Measurements from ENCODE around the gene TAS2R41.
"Not testable (repeated sequence)": the region's sequence is repeated elsewhere in the genome, so short reads cannot be mapped to it uniquely, and the experiment has no call there.

Gene TAS2R41

DNA sequence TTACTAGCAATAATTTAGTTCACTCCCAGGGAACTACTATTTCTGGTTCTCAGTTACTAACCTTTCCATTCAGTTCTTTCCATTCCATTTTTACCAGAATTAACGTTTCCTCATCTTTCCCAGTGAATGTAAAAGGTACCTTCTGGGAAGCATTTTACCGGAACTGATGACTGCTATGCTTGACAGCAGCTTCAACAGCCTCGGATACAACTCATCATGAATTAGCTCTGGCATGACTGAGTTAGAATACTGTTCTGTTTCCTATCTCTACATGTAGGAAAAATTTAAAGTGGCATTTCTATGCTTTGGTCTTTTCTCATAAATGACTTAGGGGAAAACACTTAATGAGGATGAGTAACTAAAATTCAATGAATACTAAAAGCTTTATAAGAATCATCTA is 18.6 kb downstream of the TAS2R41 start:
- no peak for DNase-seq

DNA sequence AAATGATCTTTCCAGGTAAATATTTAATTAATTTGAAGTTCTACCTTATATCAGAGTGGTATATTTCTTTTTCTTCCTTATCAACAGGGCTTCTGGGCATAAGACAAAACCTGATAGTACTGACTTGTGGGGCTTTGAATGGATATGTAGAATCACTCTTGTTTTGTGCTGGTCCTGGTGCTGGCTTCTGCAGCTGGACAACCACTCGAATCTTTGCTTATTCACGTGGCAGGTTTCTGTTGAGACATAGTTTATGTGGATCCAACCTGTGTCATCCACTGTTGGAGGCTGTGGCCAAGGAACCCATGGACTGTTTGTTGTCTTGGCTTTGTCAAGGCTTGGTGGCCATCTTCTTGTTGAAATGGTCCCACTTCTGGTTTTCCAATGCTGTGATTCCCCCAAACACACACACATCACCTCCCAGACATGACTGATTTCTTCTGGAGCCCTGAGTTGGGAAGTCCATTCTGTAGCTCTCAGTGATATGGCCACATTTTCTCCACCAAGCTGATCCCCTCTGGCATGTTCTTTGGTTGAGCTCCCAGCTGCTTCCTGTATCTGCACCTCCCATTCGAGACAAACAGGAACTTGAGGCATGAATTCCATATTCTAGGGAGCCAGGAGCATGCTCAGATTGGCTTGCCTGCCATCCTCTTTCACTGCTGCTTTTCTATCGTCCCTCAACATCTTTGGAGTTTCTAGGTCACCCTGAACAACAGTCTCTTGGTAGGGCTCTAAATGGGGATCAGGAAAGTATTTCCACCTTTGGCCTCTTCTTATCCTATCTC is 19.5 kb downstream of the TAS2R41 start:
- DNase-seq: no peak

DNA sequence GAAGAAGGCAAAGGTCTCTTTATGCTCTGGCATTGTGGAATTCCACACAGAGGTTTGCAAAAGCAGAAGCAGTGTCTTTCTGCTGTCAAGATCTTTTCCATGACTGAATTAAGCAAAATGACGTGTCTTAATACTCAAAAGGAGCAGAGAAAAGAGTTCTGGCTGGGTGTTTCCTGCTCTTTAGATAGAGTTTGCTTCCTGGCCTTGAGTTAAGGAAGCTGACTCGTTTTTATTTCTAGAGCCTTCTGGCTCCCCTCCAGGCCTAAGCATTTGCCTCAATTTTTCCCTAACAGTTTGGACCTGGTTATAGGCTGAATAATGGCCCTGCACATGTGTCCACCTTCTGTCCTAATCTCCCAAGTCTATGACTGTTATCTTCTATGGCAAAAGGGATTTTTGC is 21.6 kb downstream of the TAS2R41 start:
- DNase-seq: no peak

DNA sequence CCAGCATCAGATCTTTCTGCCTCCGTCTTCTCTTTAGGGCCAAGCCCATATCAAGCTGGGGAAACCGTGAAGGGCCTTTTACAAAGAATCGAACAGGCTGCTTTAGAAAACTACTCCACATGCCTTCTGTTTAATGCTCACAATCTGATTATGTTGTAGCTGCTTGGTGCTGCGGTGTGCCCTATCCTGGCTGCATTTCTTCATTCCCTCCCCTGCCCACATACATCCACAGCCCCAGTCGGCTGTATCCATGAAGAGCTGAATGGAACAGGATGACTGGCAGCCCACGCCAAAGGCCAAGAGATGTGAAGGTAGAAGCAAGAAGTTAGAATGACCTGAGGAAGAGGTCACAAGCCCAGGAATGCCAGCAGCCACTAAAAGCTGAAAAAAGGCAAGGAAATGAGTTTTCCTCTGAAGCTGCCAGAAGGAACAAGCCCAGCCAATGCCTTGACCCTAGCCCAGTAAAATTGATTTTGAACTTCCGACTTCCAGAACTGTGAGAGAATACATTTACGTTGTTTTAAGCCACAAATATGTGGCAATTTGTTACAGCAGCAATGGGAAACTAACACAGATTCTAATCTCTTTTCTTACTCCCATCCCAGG is 22.2 kb downstream of the TAS2R41 start:
- no peak for DNase-seq

DNA sequence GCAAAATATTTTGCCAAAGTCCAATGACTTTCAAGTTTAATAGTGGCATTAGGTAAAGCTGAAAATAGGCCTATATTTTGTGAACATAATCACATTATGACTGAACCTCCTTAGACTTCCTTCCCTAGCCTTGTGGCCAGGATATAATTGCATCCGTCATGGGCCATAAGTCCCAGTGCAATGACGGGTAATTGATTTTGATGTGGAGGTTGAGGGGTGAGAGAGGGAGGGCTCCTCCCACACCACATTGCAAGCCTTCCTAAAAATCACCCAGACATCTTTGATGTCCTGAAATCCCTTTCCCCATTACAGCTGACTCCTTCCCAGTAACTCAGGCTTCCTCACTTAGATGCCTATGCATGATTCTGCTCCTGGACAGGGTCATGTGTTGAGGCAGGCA is 25.6 kb downstream of the TAS2R41 start:
- DNase-seq: no peak

DNA sequence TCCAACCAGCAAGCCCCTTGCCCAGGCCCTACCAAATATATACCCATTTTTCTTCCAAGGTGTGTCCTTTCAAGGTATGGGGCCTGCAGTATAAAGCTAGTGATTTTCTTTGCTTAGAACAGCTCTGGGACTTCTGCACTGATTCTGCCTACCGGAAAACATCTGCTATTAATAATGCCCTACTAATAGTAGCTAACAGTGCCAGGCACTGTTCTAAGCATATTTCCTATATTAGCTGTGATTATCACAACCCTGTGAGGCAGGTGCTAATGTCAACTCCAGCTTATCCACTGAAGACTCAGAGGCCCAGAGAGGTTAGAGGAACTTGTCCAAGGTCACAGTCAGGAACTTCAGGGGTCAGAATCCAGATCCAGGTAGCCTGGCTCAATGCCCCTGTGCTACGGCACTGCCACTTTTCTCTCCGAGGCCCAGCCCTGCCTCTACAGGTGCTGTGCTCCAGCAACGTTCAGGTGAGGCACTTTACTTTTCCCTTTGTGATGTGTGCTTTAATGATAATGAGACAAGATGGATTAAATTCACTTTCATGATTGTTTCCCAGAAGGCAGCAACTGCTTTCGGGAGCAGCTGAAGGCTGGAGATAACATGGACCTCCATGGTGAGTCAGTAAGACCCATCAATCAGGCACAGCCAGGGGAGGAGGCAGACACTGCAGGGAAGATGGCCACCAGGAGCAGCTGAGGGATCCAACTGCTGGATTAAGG is 26.7 kb downstream of the TAS2R41 start:
- no peak for DNase-seq

DNA sequence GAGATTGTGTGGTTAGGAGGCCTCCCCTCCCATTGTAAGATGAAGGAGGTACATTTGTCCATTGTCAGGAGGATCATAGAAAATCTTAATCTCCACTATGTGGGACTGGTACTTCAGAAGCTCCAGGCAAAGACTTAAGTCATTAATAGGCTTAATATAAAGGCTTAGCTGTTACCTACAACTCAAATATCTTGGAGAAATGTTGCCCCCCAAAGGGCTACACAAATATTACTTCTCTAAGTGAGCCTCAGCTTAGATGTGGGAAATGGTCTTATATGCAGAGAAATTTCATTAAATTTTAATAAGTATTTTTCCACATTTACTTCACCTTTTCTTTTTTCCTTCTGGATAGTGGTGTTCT is 27.2 kb downstream of the TAS2R41 start:
- DNase-seq: no peak

DNA sequence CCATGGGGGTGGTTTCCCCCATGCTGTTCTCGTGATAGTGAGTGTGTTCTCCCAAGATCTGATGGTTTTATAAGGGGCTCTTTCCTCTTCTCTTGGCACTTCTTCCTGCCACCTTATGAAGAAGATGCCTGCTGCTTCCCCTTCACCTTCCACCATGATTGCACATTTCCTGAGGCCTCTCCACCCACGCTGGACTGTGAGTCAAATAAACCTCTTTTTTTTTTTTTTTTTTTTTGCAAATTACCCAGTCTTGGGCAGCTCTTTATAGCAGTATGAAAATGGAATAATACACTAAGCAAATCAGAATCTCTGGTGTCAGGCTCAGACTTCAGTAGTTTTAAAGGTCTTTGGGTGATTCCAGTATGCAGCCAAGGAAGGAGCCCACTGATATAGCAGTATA is 28.2 kb downstream of the TAS2R41 start:
- DNase-seq: no peak

DNA sequence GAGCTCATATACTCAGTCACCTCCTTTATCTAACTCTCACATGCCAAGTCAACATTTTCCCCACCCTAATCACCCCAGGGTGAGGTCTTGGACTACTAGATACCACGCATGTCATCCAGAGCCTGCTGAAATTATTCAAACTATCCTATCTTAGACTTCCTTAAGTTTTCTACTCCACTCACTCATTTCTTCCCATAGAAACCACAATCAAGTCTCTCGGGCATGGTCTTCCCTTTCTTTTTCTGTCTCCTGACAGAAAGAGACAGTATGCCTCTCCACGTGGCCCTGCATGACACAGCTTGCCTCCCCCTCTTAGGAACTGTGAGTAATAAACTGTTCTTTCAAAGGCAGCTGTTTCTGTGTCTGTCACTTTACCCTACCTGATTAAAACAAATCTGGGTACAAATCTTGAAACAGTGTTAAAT is 29.4 kb downstream of the TAS2R41 start:
- no peak for DNase-seq

DNA sequence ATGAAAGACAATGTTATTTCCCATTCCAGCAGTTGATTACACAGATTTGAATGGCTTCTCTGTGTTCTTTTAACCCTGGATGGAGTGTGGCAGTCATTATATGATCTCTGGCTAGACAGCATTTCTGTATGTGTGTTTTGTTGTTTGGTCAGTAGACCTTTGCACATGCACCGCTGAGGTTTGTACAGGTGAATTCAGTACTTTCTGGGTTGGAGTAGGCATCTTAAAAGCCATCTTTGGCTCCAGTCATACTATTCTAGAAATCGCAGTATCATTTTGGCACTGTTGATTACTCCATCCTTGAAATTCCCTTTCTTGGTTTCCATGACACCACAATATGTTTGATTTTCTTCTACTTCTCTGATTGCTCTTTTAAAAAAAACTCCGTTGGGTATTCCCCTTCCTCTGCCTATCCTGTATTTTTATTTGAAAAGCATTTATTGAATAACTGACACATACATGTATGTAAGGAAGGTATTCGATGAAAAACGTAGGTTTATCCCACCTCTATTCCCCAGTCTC is 29.9 kb downstream of the TAS2R41 start:
- no peak for DNase-seq

DNA sequence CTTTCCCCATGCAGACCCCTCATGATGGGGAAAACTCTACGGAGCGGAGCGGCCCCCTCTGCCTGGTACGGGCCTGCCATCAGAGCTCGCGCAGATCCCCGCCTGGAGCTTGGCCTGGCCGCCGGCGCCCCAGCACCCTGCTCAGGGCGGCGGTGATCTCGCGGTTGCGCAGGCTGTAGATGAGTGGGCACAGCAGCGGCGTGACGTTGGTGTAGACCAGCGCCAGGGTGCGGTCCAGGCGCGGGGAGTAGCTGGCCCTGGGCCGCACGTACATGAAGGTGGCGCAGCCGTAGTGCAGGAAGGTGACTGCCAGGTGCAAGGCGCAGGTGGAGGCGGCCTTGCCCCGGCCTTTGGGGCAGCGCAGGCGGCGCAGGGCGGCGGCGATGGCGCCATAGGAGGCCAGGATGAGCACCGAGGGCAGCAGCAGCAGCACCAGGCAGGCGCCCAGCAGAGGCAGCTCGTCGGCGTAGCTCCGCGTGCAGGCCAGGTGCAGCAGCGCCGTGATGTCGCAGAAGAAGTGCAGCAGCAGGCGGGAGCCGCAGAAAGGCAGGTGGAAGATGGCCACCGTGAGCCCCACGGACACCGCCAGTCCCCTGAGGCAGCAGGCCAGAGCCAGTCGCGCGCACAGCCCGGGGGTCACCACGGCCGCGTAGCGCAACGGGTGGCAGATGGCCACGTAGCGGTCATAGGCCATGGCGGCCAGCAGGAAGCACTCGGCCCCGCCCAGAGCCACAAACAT is 33.4 kb downstream of the TAS2R41 start:
- no peak for DNase-seq

DNA sequence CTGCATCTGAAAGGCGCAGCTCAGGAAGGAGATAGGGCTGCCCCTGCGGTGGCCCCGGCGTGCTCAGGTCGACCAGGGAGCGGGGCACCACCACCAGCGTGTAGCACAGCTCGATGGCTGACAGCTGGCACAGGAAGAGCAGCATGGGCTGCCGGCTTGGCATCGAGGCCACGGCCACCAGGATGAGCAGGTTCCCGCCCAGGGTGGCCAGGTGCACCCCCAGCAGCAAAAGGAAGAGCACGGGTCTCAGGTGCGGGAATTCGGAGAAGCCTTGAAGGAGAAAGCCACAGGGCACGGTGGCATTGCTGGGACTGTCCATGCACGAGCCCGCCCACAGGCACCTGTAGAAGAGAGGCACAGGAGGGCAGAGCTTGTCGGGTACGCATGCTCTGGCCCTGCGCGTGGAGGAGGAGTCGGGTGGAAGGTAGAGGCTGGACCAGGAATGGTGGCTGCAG is 33.9 kb downstream of the TAS2R41 start:
- DNase-seq: no peak

DNA sequence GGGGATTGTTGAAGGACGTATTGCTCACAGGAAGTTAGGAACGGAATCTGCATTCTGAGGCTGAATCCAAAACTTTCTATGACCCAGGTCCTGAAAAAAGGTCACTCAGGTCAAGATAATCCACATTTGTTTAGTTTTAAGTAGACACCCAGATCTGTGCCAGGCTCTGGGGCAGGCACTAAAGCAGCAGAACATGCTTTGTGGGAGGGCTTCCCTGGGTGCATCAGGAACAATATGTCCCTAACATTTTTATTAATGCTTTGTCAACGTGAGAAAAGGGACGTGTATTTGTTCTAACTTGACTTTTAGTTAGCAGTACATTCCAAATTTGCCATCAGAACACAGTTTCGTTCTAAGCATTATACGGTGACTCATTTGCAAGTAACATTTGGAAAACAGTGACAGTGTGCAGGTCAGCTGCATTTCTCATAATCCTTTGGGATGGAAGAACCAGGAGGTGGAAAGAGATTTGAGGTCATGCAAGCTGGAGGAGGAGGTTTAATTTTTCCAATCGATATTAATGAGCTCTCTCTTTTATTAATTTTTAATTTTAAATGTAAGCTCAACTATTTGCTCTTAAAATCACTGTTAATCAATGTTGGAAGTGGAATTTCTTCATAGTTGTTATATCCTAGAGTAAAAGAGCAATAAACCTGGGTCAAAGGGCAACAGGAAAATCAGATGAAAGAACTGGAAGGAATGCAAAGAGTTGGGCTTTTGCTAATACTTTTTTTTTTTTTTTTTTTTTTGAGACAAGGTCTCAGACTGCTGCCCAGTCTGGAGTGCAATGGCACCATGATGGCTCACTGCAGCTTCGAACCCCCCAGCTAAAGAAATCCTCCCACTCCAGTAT is 35.0 kb downstream of the TAS2R41 start:
- DNase-seq: no peak

DNA sequence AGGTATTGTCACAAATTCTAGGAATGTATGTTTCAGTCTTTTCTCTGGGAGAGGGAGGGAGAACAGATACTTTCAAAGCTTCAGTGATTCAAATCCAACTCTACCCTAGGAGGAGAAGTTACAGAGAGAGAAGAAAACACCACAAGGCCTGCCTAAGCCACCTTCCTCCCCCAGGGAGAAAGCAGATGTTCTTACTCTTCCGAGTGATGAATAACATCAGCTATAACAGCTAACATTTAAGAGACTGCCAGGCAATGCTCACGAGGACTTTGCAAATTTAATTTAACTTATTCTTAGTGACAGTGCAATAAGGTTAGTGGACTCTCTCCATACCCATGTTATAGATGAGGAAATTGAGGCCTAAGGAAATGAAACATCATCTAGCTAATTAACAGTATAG is 36.8 kb downstream of the TAS2R41 start:
- no peak for DNase-seq

DNA sequence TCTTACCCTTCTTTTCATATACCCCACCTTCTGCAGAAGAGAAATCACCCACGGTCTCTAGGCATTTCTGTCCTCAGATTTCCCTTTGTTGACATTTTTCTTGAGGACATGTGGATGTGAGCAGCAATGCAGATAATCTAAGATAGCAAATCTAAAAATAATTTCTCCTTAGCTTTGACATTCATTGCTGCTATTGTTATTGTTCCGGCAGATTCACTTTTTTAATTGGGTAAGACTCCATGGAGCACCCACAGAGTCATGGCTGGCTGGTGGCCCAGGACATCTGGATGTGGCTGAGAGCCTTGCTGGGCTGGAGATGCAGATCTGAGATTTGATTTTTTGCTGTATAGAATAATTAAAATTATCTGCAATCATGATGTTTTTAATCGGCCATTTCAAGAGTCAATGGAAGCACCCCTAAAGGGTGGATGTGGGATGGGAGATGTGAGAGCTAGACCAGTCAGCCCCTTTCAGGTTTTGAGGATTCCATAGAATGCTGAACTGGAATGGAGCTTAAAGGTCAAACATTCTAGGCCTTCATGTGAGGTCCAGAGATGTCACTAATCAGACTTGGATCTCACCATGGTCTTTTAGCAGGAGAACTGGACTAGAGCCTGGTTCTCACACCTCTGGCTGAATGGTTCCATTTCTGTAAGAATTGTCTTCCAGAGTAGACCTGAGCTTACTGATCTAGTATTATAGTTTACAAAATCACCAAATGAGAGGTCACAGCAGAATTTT is 37.5 kb downstream of the TAS2R41 start:
- DNase-seq: no peak

DNA sequence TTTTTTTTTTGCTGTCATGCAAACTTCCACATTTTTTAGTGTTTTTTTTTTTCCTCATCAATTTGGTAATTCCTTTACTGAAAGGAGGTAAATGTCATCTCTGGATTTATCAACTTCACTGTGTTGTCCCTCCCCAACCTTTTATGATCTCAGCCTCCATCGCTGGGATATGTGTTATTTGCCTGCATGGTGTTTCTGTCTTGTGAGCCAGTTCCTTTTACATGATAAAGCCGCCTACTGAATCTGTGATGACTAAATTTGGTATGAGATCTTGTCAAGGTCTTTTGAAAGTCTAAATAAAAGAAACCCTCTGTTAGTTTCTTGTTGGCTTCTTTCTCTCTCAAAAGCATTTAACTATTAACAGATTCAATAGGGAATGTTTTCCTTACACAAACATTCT is 39.3 kb downstream of the TAS2R41 start:
- no peak for DNase-seq

DNA sequence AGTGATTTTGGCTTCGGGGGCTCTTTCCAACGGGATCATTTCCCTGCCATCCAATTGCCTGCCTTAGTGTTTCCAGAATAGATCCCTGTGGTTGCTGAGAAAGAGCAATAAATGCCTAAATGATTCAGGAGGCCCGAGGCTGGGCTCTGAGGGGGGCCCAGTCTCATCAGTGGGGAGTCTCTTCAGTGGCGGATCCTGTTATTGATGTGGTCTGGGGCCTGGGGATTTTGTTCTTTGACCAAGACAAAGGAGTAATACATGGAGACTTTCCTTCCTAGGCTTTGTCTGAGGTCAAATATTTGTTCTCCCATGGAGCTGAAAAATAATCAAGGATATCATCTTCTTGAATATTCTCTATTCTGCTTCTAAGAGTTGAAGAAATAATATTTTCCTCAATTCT is 40.8 kb downstream of the TAS2R41 start:
- DNase-seq: no peak

DNA sequence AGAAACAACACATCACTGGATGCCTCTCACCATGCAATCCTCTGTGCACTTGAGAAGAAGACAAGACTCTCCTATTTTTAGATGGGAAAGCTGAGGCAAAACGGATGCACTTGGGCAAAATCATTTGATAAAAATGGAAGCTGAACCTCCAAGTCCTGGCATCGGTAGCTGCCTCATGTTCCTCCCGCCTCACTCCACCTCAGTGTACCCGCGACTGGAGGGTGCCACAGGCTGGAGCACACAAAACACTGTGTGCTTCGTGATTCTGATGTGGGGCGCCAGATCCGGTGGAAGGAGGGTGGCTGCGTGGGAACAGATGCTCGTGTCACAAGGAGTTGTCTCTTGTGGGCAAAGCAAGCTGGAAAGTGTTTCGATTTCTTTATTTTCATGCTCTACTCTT is 41.3 kb downstream of the TAS2R41 start:
- no peak for DNase-seq

DNA sequence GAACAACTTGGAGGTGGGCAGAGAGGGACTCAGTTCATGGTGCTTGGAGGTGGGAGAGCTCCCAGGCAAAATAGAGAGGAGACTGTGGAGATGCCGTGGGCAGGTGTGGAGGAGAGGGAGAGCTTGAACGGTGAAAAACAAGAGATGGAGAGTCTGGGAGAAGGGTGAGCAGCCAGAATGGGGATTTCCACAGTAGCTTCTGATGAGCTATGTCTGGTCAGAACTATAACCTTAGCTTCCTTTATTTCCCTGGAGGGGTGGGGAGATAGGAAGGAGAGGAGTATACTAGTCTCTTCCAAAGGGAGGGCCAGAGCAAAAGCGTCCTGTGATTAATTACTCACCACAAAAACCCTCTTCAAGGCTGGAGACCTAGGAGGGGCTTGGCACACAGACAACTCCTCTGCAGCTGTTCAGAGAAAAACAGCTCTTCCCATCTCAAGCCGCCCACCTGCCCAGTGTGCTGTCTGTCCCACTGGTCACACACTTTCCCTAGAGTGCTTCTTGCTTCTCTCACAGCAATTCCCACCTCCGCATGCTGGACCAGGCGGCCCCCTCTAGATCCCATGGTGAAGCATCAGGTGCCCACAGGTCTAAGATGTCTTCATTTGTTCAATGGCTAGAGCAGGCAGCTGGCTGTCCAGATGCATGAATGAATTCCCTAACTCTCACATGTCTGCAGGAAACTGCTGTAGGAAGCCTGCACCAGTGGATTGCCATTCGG is 41.9 kb downstream of the TAS2R41 start:
- DNase-seq: no peak

DNA sequence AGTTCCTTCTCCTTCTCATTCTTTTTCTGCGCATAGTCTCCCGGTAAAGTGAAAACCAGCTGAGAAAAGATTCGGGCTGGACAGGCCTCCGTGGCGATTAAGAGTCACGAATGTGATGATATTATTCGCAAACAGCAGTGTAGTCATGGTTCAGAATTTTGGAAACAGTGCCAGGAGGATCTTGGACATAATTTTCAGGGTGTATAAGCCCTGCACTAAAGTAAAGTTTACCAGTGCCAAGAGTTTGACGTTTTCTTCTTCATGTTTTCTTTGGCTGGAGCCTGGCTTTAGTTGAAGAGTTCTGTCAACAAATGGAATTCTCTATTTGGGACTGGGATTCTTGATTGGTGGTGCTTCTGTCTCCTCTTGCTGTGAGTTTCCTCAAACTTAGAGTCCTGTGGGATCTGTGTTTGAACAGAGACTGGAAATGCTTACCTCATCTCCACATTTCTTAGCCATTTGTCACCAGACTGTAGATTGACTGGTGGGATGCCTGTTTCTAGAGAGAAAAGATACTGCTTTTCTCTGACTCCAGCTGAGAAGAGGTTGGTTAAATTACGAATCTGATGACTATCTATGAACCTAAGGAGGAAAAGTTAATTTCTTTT is 44.7 kb downstream of the TAS2R41 start:
- DNase-seq: not testable (repeated sequence)
